ENCODE data around the gene CDYL. TPM values are rescaled to one million over a fixed set of nuclear protein-coding genes. Genes with fewer than 3 reads are reported as not detected.
A peak's percentile ranks its signal among the peaks of the same experiment; 100 is the strongest.
"Not testable (repeated sequence)": the region's sequence is repeated elsewhere in the genome, so short reads cannot be mapped to it uniquely, and the experiment has no call there.

The CDYL gene
- total RNA-seq, 1 donor from 2014 or later = 28.2 TPM

DNA sequence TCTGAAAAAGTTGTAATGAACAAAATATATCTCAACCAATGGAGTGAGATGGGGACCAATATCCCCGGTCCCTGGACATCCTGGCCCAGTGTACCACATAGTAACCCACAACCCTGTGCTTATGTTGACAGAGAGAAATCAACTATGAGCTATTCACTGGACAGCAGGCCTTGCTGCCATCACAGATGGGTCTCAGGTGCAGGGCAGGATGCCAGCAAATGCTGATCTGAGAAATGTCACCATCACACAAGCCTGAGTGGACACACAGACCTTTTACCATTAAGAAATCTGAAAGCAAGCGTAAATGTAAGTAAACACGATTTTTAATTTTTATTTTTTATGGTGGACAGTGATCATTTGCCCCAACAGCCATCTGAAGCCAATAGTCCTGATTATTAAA, 218.5 kb downstream of the CDYL start:
- no peak for DNase-seq (ENCODE audit: low spot score)

DNA sequence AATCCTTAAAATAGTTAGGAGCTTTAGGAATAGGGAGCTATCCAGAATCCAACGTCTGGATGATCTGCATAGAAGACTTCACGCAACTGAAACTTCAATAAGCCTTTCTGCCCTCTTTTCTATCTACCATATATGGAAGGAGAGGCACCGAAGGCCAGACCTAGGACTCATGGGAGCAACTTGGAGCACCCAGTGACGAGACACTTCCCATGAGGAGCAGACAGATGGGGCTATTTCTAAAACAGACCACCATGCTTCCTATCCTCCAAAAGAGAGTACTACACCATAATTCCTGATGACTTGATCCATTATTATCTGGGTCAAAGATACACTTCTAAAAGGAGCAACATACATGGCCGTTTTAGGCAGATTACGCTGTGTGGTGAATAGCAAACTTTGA, 221.7 kb downstream of the CDYL start:
- no peak for DNase-seq (ENCODE audit: low spot score)

DNA sequence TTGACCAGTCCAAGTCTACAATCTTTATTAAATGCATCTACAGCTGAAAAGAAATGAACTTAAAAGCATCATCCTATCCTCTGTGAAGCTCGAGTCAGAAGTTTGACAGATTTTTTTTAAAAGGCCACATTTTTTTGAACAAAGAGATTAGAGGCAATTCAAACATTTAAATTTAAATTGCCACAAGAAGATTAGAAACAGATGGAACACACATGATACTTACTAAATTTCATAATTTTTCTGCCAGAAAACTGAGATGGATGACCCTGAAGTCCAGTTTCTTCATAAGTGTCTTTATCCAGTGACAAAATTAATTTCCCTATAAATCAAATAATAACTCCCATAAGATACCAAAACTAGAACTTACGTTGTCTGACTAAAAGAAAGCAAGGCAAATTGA, 223.4 kb downstream of the CDYL start:
- no peak for DNase-seq (ENCODE audit: low spot score)

DNA sequence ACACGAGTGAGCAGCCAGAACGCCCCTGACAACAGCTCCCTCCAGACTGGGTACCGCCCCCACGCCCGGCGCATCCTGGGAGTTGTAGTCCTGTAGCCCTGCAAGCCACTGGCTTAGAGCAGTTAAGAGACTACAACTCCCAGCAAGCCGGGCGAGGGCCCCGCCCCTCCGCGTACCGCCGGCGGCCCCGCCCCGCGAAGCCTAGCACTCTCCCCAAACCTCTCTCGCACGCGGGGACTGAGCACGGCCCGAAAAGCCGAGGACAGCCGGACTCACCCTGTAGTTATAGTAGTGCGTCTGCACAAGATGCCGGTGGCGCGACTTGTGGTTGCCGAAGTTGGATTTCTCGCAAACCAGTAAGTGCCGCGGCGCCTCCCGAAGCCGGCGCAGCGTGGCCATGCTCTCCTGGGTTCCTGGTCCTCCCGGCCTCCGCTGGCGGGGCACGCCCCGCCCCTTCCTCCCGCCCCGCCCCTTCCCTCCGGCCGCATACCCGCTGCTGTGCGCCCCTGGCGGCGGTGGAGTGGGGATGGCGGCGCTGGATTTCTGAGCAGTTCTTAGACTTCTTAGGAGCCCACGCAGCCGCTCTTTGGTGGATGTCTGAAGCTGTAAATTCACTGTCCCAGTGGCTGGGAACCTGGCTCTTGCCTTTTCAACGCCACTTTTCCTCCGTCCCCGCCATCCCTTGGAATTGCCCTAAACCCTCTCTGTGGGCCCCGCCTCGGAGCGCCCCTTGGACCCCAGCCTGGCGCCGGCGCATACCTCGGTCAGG, 227.6 kb downstream of the CDYL start, which contains the start of gene RPP40:
Gene RPP40 (minus strand): TSS at position 434 of the 769 bp plus-strand sequence. CDS start 35 bp downstream, at position 399.
- DNase-seq (ENCODE audit: low spot score) = peak; percentile 98

DNA sequence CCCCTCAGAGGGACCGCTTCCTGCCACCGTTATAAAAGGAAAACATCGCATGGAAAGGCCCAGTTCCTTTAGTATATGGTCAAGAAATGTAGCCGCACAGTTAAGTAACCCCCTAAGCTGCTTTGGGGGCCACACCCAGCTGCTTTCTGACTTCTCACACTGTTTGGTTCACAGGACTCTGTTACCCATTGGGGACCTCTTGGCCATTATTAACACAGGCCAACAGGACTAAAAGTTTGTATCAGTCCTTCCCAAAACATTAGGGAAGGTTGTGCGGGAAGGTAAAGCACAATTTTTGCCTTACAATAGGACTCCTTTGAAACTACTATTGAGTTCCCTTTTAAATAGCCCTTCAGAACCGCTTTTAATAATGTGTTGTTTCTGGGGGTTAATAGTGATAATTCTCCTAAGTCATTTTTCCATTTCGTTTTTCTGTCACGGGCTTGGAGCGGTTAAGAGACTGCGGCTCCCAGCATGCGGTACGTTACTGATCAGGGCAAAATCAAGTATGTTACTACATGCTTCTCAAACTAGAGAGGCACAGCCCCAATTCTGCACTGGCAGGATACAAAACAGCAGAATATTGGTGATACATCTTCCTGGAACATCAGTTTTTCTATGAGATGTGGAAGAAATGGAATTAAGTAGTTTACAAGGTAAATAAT, 228.3 kb downstream of the CDYL start:
- DNase-seq (ENCODE audit: low spot score) = no peak

DNA sequence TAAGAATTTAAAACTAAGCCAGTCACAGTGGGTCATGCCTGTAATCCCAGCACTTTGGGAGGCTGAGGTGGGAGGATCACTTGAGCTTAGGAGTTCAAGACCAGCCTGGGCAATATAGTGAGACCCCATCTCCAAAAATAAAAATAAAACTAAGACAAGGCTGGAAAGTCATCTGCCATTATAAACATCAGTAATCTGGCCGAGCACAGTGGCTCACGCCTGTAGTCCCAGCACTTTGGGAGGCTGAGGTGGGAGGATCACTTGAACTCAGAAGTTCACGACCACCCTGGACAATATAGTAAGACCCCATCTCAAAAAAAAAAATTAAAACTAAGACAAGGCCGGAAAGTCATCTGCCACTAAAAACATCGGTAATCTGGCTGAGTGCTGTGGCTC, 228.8 kb downstream of the CDYL start:
- DNase-seq (ENCODE audit: low spot score) = not testable (repeated sequence)

Other genes with a start within 250 kb of the CDYL start
- gene RPP40, start 227.6 kb downstream of the CDYL start, total RNA-seq (ENCODE audit: insufficient read depth, low replicate concordance) = 17.1 TPM